HG02610 (cell line): ENCODE results near the gene NAALAD2.
"Not testable (repeated sequence)": the region's sequence is repeated elsewhere in the genome, so short reads cannot be mapped to it uniquely, and the experiment has no call there.

Experiments
- ATAC-seq: cut with Tn5 transposase; IDR thresholded peaks from one replicate; pipeline ENCODE4 v1.9.1; 2021; ENCODE audit warnings: mild to moderate bottlenecking, moderate library complexity; ENCODE audit not compliant: unreplicated experiment

Gene NAALAD2

GRCh38 chr11:90189011-90189410, 54.5 kb downstream of the NAALAD2 start:
- ATAC-seq: no peak

- ATAC-seq: peak; percentile 81
These were observed 58.6 kb downstream of the NAALAD2 start for GRCh38 chr11:90192869-90193582.

GRCh38 chr11:90197377-90197776, 62.9 kb downstream of the NAALAD2 start:
- ATAC-seq: no peak

GRCh38 chr11:90202342-90202741, 67.9 kb downstream of the NAALAD2 start:
- ATAC-seq: no peak

GRCh38 chr11:90204407-90204806, 69.9 kb downstream of the NAALAD2 start:
- ATAC-seq: no peak

GRCh38 chr11:90204832-90205646, 70.6 kb downstream of the NAALAD2 start:
- ATAC-seq: peak; percentile 70

- not testable (repeated sequence) for ATAC-seq
These were observed 73.5 kb downstream of the NAALAD2 start for GRCh38 chr11:90207992-90208391.

GRCh38 chr11:90208857-90209256, 74.4 kb downstream of the NAALAD2 start:
- ATAC-seq: no peak

GRCh38 chr11:90213322-90213721, 78.9 kb downstream of the NAALAD2 start:
- no peak for ATAC-seq

GRCh38 chr11:90216611-90217010, 82.1 kb downstream of the NAALAD2 start:
- no peak for ATAC-seq

GRCh38 chr11:90218606-90219005, 84.1 kb downstream of the NAALAD2 start:
- no peak for ATAC-seq

GRCh38 chr11:90219438-90219837, 85.0 kb downstream of the NAALAD2 start:
- no peak for ATAC-seq

- ATAC-seq: no peak
These were observed 85.9 kb downstream of the NAALAD2 start for GRCh38 chr11:90220391-90220790.

GRCh38 chr11:90221803-90222458, 87.5 kb downstream of the NAALAD2 start:
- ATAC-seq: no peak

- peak; percentile 91 for ATAC-seq
These were observed 88.2 kb downstream of the NAALAD2 start, which contains the start of gene CHORDC1 for GRCh38 chr11:90222459-90223247. TSS of gene CHORDC1 (minus strand) at chr11:90223049. CDS start at chr11:90222954, 95 bp downstream.

GRCh38 chr11:90223248-90223585, 88.8 kb downstream of the NAALAD2 start:
- ATAC-seq: peak; percentile 54

GRCh38 chr11:90228056-90228455, 93.6 kb downstream of the NAALAD2 start:
- ATAC-seq: no peak

- ATAC-seq: no peak
These were observed 95.3 kb downstream of the NAALAD2 start for GRCh38 chr11:90229791-90230190.

- ATAC-seq: no peak
These were observed 100.5 kb downstream of the NAALAD2 start for GRCh38 chr11:90234977-90235376.

GRCh38 chr11:90235526-90235925, 101.1 kb downstream of the NAALAD2 start:
- no peak for ATAC-seq

GRCh38 chr11:90237004-90237403, 102.5 kb downstream of the NAALAD2 start:
- ATAC-seq: no peak
